ENCODE data around the gene TIMM44. TPM values are rescaled to one million over a fixed set of nuclear protein-coding genes. Genes with fewer than 3 reads are reported as not detected.

TIMM44 gene
- total RNA-seq, 1 experiment from 2014 or later = 57.8 TPM

DNA sequence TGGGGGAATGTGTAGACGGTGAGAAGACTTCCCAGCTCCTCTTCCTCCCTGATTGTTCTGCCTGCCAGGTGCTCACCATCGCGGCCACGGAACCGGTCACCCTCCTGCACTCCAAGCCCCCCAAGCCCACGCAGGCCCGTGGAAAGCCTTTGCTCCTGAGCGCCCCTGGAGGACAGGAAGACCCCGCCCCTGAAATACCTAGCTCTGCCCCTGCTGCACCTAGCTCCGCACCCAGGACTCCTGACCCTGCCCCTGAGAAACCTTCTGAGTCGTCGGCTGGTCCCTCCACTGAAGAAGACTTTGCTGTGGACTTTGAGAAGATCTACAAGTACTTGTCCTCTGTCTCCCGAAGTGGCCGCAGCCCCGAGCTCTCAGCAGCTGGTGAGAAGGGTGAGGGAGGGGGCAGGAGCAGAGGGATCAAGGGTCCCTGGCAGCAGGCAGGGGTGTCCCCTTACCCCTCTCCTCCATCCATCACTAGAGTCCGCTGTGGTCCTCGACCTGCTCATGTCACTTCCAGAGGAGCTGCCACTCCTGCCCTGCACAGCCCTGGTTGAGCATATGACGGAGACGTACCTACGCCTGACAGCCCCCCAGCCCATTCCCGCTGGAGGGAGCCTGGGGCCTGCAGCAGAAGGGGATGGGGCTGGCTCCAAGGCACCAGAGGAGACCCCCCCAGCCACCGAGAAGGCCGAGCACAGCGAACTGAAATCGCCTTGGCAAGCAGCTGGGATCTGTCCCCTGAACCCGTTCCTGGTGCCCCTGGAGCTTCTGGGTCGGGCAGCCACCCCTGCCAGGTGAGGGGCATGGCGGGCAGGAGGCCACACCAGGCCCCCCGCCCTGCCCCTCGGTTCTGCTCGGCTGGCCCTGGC, 21.3 kb downstream of the TIMM44 start:
- CTCF ChIA-PET = no interaction called here
- no TSS peak for BruUV-seq (replicated peaks)
- TF ChIP-seq CTCF (IDR thresholded peaks at IDR 0.05; ENCODE audit: unreplicated experiment) = no peak

GRCh38 chr19:7921302-7921966, 22.0 kb downstream of the TIMM44 start:
- TSS peak; percentile 70 for BruUV-seq (replicated peaks)
- TF ChIP-seq CTCF (IDR thresholded peaks at IDR 0.05; ENCODE audit: unreplicated experiment) = no peak
- Mint-ChIP-seq H3K4me3 (ENCODE audit: low read depth, unreplicated experiment) (peak overlapping the region; percentile 76), H3K27ac (ENCODE audit: unreplicated experiment) (peak overlapping the region; percentile 39), H3K36me3 (ENCODE audit: insufficient read depth, unreplicated experiment) (peaks cover 37% of the 10 kb centered on the region), H3K27me3 (ENCODE audit: unreplicated experiment) (no peaks in the 10 kb centered on the region), H3K4me1 (ENCODE audit: low read depth, unreplicated experiment) (peaks cover 8% of the 10 kb centered on the region), H3K9me3 (ENCODE audit: low read depth, unreplicated experiment) (no peaks in the 10 kb centered on the region)
- no peak for DNase-seq
- intact Hi-C loops (cut with micrococcal nuclease; ENCODE audit: unreplicated experiment) = no loop called here
- CTCF ChIA-PET = interaction anchor here (0.6 to 2.3 kb wide), 6 partner anchors 8 to 353 kb away, joined by 3 to 18 read pairs (median 10); partner anchors contain the start of gene TIMM44

More for the DNA sequence above, 21.3 kb downstream of the TIMM44 start:
- Mint-ChIP-seq H3K27ac (ENCODE audit: unreplicated experiment) (no peak overlapping the region), H3K36me3 (ENCODE audit: insufficient read depth, unreplicated experiment) (peaks cover 42% of the 10 kb centered on the region), H3K9me3 (ENCODE audit: low read depth, unreplicated experiment) (no peaks in the 10 kb centered on the region), H3K4me3 (ENCODE audit: low read depth, unreplicated experiment) (no peak overlapping the region), H3K4me1 (ENCODE audit: low read depth, unreplicated experiment) (peaks cover 8% of the 10 kb centered on the region), H3K27me3 (ENCODE audit: unreplicated experiment) (no peaks in the 10 kb centered on the region)
- intact Hi-C loops (cut with micrococcal nuclease; ENCODE audit: unreplicated experiment) = no loop called here
- DNase-seq = no peak

DNA sequence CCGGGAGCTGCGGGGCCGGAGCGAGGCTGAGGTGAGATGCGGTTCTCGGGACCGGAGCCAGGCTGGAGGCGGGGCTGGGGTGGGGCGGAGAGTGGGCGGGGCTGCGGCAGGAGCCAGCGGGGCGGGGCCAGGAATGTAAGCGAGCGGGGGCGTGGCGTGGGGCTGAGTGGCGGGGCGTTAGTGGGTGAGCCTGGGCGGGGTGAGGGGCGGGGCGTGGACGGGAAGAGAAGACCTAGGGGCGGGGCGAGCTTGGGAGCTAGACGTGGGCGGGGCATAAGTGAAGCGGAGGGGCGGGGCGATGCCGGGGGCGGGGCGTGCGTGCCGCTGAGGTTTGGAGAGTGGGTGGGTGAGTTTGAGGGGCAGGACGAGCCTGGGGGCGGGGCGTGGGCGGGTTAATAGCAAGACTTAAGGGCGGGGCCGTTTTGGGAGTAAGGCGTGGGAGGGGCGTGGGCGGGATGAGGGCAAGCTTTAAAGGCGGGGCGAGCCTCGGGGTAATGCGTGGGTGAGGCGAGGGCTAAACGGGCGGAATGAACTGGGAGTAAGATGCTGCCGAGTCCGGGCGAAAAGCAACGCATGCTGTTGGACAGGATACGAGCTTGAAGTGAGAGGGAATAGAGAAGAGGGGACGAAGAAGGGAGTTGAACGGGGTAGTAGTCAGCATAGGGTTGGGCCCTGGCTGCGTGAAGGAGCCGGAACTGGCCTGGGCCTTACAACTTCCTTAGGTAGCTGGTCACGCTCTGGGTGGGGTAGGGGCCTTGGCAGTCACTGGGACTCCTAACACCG, 22.8 kb downstream of the TIMM44 start:
- peaks cover 8% of the 10 kb centered on the region for H3K4me1 Mint-ChIP-seq (ENCODE audit: low read depth, unreplicated experiment)
- peak; percentile 93 for DNase-seq
- no peaks in the 10 kb centered on the region for H3K27me3 Mint-ChIP-seq (ENCODE audit: unreplicated experiment)
- intact Hi-C loops (cut with micrococcal nuclease; ENCODE audit: unreplicated experiment) = no loop called here
- no peak for TF ChIP-seq CTCF (IDR thresholded peaks at IDR 0.05; ENCODE audit: unreplicated experiment)
- no peaks in the 10 kb centered on the region for H3K9me3 Mint-ChIP-seq (ENCODE audit: low read depth, unreplicated experiment)
- H3K4me3 Mint-ChIP-seq (ENCODE audit: low read depth, unreplicated experiment) = peak overlapping the region; percentile 76
- H3K27ac Mint-ChIP-seq (ENCODE audit: unreplicated experiment) = peak overlapping the region; percentile 39
- BruUV-seq (replicated peaks) = no TSS peak
- H3K36me3 Mint-ChIP-seq (ENCODE audit: insufficient read depth, unreplicated experiment) = peaks cover 32% of the 10 kb centered on the region
- CTCF ChIA-PET = interaction anchor here (0.6 to 2.3 kb wide), 13 partner anchors 8 to 1390 kb away, joined by 3 to 18 read pairs (median 8); partner anchors contain the start of genes LRRC8E, TIMM44 and TNFSF9

Measured in Calu3 (cell line).